Activated T-helper 2 cell treated with anti-CD3 and anti-CD28 coated beads, Interferon-gamma antibody, Interleukin-2, Interleukin-4, amounts not matched to agents 10 μg/mL and 5 μg/mL and 100 μg/mL, durations not matched to agents 14 hours and 24 hours and 36 hours (primary cell): ENCODE measurements around the gene FABP3. TPM values are rescaled to one million over a fixed set of nuclear protein-coding genes. Genes with fewer than 3 reads are reported as not detected.

Source experiments
- DNase-seq: peaks from one replicate; pipeline ENCODE4 v3.0.0; 2021; ENCODE audit warnings: low spot score
- H3K27ac Mint-ChIP-seq: one replicate; pipeline ENCODE4 v1.8.0; 2021; ENCODE audit warnings: mixed read lengths
- H3K27me3 Mint-ChIP-seq: one replicate; pipeline ENCODE4 v1.8.0; 2021; ENCODE audit warnings: low read depth, mixed read lengths
- H3K36me3 Mint-ChIP-seq: one replicate; pipeline ENCODE4 v1.8.0; 2021; ENCODE audit warnings: low read depth, mixed read lengths
- H3K4me1 Mint-ChIP-seq: one replicate; pipeline ENCODE4 v1.8.0; 2021; ENCODE audit warnings: low read depth, mixed read lengths
- H3K4me3 Mint-ChIP-seq: one replicate; pipeline ENCODE4 v1.8.0; 2021; ENCODE audit warnings: low read depth, mild to moderate bottlenecking, moderate library complexity, mixed read lengths
- H3K9me3 Mint-ChIP-seq: one replicate; pipeline ENCODE4 v1.8.0; 2021; ENCODE audit warnings: mixed read lengths
- intact Hi-C: fragments of 100-400 bp; cut with micrococcal nuclease; formaldehyde crosslinking; loops from one replicate; pipeline ENCODE4 v1.15.1; 2023
- total RNA-seq: library from RNA; stranded (reverse); gene quantifications from 2 replicates; pipeline ENCODE4 v1.2.3, GENCODE V29; 2022

The FABP3 gene
- total RNA-seq, result not detected in 2 replicates

DNA sequence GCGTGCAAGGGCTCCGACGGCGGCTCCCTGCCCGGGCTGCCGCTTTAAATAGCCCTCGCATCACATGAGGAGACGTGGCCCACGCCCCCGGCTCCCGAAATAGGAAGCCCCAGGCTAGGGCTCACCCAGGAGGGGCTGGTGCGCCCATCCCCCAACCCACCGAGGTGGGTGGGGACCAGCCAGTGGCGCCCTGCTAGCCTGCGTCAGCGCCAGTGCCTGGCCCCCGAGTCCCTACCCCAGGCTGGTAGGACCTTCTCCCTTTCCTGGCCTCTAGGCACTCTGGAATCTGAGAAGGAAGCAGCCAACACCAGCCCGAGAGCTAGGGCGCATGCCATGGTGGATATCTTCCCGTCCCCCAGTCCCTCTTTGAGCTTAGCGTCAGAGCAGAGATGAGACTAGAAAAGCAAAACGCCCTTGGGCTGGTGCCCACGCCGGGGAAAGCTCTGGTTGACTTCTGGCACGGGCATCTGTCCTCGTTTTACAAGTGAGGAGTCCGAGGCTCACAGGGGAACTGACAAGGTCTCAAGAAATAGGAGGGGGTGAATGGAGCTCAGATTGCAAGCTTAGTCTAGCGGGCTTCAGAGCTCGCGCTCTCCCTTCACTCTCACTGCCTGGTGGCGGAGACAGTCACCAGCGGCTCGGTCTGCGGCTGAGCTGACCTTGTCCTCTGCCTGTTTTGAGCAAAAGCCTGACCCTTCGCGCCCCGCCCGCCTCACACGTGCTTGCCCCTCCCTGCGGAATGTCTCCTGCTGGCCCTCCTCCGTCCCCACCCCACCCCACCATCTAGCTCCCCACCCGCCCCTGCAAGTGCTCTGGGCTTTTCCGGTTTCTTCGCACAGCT, at the start of gene FABP3:
Gene FABP3, minus strand, starts transcription at position 21 of the 841 bp plus-strand sequence. CDS start 62 bp downstream, outside the sequence.
- peaks cover 15% of the 10 kb centered on the region for H3K4me1 Mint-ChIP-seq
- intact Hi-C loops, result no loop called here

DNA sequence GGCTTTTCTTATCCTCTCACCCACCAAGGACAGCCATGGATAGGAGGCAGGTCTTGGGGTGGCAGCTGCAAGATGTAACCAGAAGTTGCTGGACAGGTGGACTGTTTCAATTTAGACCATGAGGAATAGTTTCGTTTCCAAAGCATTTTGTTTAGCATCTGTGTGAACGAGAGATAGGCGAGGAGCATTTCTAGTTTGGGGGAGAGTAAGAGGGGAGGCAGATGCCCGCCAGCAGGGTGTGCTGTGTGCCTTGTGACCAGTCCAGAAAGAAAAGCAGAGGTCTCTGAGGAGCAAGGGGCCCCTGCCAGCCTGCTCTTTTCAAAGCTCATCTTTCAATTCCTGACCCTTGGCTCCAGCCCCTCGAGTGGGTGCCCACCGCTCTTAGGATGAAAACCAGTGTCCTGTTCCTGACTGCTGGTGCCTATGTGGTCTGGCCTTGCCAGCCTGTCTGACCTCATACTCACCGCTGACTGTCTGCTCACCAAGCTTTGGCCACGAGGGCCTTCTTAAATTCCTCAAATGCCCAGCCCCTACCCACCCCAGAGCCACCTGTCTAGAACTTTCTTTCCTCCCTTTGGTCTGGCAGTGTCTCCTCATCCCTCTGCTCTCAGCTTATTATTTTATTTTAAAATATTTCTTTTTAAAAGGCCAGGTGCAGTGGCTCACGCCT, 48.6 kb upstream of the FABP3 start:
- intact Hi-C loops, result loop anchor here (1.0 to 5.0 kb wide), 2 partner anchors 27 to 239 kb away; no protein-coding TSS in a partner anchor
- H3K27ac Mint-ChIP-seq, result no peak overlapping the region
- peaks cover 8% of the 10 kb centered on the region for H3K4me1 Mint-ChIP-seq
- H3K36me3 Mint-ChIP-seq, result no peaks in the 10 kb centered on the region
- H3K4me3 Mint-ChIP-seq, result no peak overlapping the region
- peaks cover 25% of the 10 kb centered on the region for H3K27me3 Mint-ChIP-seq
- DNase-seq, result no peak
- H3K9me3 Mint-ChIP-seq, result no peaks in the 10 kb centered on the region

More for the DNA sequence above, at the start of gene FABP3:
- Mint-ChIP-seq H3K27ac (no peak within 1 kb of the TSS), H3K36me3 (no peaks in the 10 kb centered on the region), H3K4me3 (peak within 1 kb of the TSS; percentile 65), H3K27me3 (peaks cover 11% of the 10 kb centered on the region), H3K9me3 (no peaks in the 10 kb centered on the region)
- DNase-seq, result no peak

DNA sequence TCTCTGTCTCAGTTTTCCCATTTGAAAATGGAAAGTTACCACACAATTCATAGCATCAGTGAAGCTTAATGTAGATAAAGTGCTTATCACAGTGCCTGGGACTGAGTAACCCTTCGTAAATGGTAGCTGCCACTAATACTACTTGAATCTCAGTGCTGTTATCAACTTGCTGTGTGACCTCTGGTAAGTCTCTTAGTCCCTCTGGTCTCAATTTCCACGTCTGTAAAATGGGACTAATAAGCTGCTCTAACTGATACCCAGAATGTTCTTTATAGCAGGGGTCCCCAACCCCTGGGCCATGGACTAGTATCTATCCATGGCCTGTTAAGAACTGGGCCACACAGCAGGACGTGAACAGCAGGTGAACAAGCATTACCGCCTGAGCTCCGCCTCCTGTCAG, 47.8 kb upstream of the FABP3 start:
- H3K4me1 Mint-ChIP-seq, result peaks cover 8% of the 10 kb centered on the region
- intact Hi-C loops, result loop anchor here (5.0 kb wide), 1 partner anchor 238 kb away; no protein-coding TSS in a partner anchor
- H3K27ac Mint-ChIP-seq, result no peak overlapping the region
- H3K9me3 Mint-ChIP-seq, result no peaks in the 10 kb centered on the region
- no peaks in the 10 kb centered on the region for H3K36me3 Mint-ChIP-seq
- peaks cover 32% of the 10 kb centered on the region for H3K27me3 Mint-ChIP-seq
- H3K4me3 Mint-ChIP-seq, result no peak overlapping the region
- DNase-seq, result no peak

DNA sequence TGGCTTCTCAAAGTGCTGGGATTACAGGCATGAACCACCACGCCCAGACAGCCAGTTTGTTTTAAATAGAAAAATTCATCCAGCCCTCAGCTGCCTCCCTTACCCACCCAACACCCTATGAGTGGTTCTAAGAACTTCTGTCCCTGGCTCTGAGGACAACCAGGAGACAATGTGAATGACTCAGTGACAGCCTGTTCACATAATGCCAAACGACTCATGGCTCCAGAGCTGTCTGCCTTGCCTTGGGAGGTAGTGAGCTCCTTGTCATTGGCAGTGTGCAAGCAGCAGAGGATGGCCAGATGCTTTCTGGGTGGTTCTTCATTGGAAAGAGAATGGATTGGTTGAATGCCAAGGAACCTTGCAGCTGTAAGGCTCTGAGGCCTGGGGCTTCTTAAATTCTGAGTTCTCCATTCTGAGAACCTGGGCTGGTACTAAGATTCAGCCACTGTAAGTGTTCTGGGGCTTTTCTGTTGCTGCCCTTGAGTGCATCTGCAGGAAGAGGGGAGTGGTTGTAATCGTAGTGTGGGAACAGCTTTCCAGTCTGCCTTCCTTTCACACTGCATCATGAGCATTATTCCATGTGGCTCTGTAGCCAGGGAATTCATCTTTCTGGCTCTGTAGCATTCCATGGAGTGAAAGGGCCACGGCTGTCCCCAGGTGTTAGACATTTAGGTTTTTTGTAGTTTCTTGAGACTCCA, 45.9 kb upstream of the FABP3 start:
- H3K27me3 Mint-ChIP-seq, result peaks cover 44% of the 10 kb centered on the region
- H3K4me3 Mint-ChIP-seq, result no peak overlapping the region
- H3K9me3 Mint-ChIP-seq, result no peaks in the 10 kb centered on the region
- H3K36me3 Mint-ChIP-seq, result no peaks in the 10 kb centered on the region
- H3K27ac Mint-ChIP-seq, result no peak overlapping the region
- no peak for DNase-seq
- intact Hi-C loops, result no loop called here
- peaks cover 8% of the 10 kb centered on the region for H3K4me1 Mint-ChIP-seq

DNA sequence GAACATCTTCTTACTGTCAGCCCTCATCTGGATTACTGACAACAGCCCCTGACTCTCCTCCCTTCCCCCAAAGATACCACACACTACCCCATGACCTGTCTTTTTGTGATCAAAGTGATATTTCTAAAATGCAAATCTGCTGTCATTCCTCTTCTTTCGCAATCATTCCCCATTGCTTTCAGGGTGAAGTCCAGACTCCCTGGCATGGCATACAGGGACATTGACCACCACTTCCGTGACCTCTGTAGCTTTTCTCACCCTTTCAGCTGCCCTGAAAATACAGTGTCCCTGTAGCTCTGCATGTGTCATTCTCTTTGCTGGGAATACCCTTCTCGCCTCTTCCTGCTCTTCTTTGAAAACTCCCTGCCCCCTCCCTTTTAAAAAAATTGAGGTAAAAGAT, 44.3 kb upstream of the FABP3 start:
- intact Hi-C loops, result no loop called here
- Mint-ChIP-seq H3K4me3 (no peak overlapping the region), H3K36me3 (no peaks in the 10 kb centered on the region), H3K4me1 (peaks cover 3% of the 10 kb centered on the region), H3K9me3 (no peaks in the 10 kb centered on the region), H3K27me3 (peaks cover 42% of the 10 kb centered on the region), H3K27ac (no peak overlapping the region)
- DNase-seq, result no peak

DNA sequence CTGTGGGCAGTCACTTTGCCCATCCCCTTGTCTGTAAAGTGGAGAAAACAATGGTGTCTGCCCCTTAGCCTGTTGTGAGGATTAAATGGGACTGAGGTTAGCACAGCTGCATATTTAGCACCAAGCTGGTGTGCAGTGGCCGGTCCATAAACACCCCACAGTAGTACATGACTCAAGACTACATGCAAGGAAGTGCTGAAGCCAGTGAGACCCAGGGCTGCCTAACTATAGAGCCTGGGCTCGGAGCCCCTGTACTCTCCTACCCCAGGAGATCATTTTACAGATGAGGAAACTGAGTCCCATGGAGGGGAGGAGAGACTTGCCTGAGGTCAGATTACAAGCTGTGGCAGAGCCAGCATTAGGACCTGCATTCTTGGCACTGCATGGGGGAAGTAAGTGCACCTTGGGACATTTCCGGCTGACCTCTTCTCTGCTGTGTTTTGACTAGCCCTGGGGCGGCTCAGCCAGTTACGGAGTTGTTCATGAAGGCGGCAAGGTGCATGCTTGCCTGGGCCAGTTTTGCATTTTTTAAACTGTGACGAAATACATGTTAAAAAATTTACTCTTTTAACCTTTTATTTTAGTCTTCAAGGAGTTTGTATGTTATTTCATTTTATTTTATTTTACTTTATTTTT, 43.3 kb upstream of the FABP3 start:
- H3K4me3 Mint-ChIP-seq, result no peak overlapping the region

DNA sequence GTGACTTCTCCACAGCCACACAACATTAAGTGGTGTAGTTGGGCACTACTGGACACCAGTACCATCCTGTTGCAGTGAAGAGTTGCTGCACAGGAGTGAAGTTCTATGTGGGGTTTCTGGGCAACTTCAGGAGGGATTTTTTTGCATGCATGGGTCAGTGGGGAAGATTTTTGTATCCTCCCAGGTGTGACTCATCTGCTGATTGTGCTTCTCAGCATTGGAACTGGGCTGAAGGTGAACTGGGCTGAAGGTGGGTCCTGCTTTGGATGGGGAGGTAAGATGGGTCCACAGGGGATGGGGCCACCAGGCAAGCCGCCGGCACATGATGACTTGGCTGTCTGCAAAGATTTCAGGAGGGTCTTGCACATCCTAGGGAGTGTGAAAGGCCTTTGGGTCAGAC, 42.8 kb upstream of the FABP3 start:
- Mint-ChIP-seq H3K27ac (no peak overlapping the region), H3K4me1 (peaks cover 3% of the 10 kb centered on the region), H3K9me3 (no peaks in the 10 kb centered on the region), H3K36me3 (no peaks in the 10 kb centered on the region), H3K27me3 (peaks cover 53% of the 10 kb centered on the region), H3K4me3 (no peak overlapping the region)
- intact Hi-C loops, result no loop called here
- no peak for DNase-seq

More for the DNA sequence above, 43.3 kb upstream of the FABP3 start:
- Mint-ChIP-seq H3K27ac (no peak overlapping the region), H3K9me3 (no peaks in the 10 kb centered on the region), H3K36me3 (no peaks in the 10 kb centered on the region), H3K4me1 (peaks cover 3% of the 10 kb centered on the region), H3K27me3 (peaks cover 50% of the 10 kb centered on the region)
- DNase-seq, result no peak
- intact Hi-C loops, result no loop called here

DNA sequence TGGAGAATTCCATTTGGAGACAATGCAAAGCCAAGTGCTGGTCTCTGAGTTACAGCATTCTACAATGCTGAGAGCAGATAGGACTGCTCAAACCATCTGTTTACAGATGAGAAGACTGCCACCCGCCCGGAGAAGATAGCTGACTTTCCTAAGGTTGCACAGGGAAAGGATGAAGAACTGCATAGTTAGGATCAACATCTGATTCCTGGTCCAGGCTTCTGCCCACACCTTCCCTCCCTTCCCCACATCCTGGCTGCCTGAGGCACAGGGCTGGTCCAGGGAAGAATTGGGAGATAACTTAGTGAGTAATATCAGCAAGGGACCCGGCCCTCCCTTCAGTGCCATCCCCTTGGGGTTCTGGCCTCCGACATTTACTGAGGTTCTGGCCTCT, 42.1 kb upstream of the FABP3 start:
- no peak overlapping the region for H3K27ac Mint-ChIP-seq
- DNase-seq, result no peak
- no peaks in the 10 kb centered on the region for H3K36me3 Mint-ChIP-seq
- peaks cover 57% of the 10 kb centered on the region for H3K27me3 Mint-ChIP-seq
- intact Hi-C loops, result no loop called here
- H3K4me1 Mint-ChIP-seq, result peaks cover 3% of the 10 kb centered on the region
- H3K9me3 Mint-ChIP-seq, result no peaks in the 10 kb centered on the region
- H3K4me3 Mint-ChIP-seq, result no peak overlapping the region

DNA sequence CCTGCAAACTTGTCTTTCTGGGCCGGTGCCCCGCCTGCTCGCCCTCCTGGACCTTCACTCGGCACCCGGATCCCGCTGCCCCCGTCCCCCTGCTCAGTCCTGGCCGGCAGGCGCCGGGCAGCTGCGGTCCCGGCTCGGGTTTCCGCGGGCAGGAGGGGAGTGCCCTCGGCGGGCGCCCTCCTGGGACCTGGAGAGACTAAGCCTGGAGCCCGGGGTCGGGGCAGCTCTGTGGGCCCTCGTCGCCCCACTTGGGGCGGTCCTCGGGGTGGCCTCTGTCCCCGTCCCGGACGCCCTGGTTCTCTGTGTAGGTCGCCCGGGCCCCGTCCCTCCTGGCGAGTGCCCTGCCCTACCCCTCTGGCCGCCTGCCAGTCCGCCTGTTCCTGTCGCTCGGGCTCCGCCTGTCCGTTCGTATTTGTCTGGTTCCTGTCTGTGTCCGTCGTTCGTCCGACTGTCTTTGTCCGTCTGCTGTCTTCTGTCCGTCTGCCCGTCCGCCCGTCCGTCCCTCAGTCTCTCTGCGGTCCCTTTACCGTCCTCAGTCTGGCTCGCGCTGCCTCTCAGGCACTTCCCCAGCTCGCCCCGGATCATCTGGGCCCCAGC, 40.6 kb upstream of the FABP3 start:
- H3K36me3 Mint-ChIP-seq, result no peaks in the 10 kb centered on the region
- no peaks in the 10 kb centered on the region for H3K9me3 Mint-ChIP-seq
- H3K27ac Mint-ChIP-seq, result no peak overlapping the region
- no peak for DNase-seq
- H3K27me3 Mint-ChIP-seq, result peaks cover 60% of the 10 kb centered on the region
- H3K4me1 Mint-ChIP-seq, result peaks cover 3% of the 10 kb centered on the region
- intact Hi-C loops, result no loop called here
- peak overlapping the region; percentile 79 for H3K4me3 Mint-ChIP-seq

DNA sequence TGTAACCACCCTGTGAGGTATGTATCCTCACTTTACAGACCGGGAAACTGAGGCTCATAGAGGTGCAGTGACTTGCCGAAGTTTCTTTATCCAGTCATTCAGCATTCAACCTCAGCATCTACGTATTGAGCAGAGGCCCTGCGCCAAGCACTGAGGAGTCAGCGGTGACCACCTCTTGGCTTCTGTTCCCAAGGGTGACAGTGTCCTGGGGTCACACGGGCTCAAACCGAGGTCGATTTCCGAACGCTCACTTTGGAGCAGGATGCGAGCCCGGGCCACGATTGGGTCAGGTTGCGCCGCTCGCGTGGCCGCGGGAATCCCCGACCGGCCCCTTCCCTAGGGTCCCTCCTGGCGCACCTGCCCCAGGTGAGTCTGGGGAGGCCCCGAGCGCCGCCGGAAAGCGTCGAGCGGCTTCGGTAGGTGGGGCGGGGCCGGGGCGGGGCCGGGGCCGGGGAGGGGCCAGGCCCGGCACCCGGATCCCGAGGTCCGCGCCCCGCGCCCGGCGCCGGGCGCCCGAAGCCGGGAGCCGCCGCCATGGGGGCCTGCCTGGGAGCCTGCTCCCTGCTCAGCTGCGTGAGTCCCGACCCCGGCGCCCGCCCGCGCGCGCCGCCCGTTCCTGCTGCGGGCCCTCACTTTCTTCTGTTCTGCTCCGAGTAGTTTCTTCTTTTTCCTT, 40.0 kb upstream of the FABP3 start, which contains the start of gene SERINC2:
Gene SERINC2, plus strand, starts transcription at position 482 of the 673 bp plus-strand sequence. Its CDS starts 53 bp downstream, at position 535.
- intact Hi-C loops, result no loop called here
- no peak for DNase-seq
- Mint-ChIP-seq H3K36me3 (no peaks in the 10 kb centered on the region), H3K9me3 (no peaks in the 10 kb centered on the region), H3K27ac (no peak within 1 kb of the TSS), H3K4me1 (peaks cover 3% of the 10 kb centered on the region), H3K4me3 (peak within 1 kb of the TSS; percentile 79), H3K27me3 (peaks cover 60% of the 10 kb centered on the region)

DNA sequence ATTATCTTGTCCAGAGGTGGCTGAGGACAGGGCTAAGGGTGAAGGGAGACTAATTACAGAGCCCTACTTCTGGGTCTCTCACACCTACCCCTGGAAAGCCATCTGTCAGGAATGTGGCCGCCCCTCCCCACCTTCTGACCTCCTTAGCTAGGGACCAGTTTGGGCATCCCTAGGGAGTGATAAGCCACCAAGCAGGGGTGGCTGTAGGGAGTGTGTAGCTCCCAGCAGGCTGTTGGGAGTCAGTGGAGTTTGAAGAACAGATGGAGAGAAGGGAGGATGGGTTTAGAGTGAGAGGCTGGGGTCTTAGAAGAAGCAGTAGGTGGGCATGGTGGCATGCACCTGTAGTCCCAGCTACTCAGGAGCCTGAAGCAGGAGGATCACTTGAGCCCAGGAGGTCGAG, 39.3 kb upstream of the FABP3 start:
- DNase-seq, result no peak
- Mint-ChIP-seq H3K36me3 (no peaks in the 10 kb centered on the region), H3K27me3 (peaks cover 56% of the 10 kb centered on the region), H3K9me3 (no peaks in the 10 kb centered on the region), H3K4me3 (peak overlapping the region; percentile 65), H3K27ac (no peak overlapping the region), H3K4me1 (peaks cover 3% of the 10 kb centered on the region)
- intact Hi-C loops, result no loop called here

DNA sequence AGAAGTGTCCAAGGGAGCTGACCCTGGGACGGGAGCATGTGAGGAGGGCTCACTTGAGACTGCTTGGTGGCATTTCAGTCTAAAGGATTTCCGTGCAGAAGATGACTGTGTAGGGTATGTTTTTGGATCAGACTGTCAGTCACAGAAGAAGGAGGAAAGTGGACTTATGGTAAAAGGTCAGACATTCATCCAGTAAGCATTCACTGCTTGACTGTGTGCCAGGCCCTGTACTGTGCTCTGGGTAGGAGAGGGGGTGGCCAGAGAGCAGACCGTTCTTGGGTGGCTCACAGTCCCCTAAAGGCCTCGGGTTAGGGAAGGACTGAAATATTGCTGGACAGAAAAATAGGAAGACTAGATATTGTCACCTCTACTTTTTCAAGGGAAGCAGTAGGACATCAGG, 38.0 kb upstream of the FABP3 start:
- H3K36me3 Mint-ChIP-seq, result no peaks in the 10 kb centered on the region
- no peak for DNase-seq
- no peak overlapping the region for H3K27ac Mint-ChIP-seq
- intact Hi-C loops, result no loop called here
- H3K27me3 Mint-ChIP-seq, result peaks cover 48% of the 10 kb centered on the region
- H3K4me3 Mint-ChIP-seq, result no peak overlapping the region
- peaks cover 3% of the 10 kb centered on the region for H3K4me1 Mint-ChIP-seq
- H3K9me3 Mint-ChIP-seq, result no peaks in the 10 kb centered on the region
